ENCODE data around the gene PCDHB2. TPM values are rescaled to one million over a fixed set of nuclear protein-coding genes. Genes with fewer than 3 reads are reported as not detected.
"Not testable (repeated sequence)": the region's sequence is repeated elsewhere in the genome, so short reads cannot be mapped to it uniquely, and the experiment has no call there.

Gene PCDHB2
- total RNA-seq, 1 donor from 2014 or later = 0.39 TPM

- no peak for DNase-seq (ENCODE audit: low read depth in 2 of 2)
Measured at GRCh38 chr5:141135718-141136266, 41.4 kb downstream of the PCDHB2 start.

- DNase-seq (ENCODE audit: low read depth in 2 of 2) = not testable (repeated sequence)
Measured at GRCh38 chr5:141137346-141137745, 42.9 kb downstream of the PCDHB2 start.

Other genes with a start within 250 kb of the PCDHB2 start
- under 0.01 TPM in 2 replicates for gene PCDHA9, start 246.2 kb upstream of the PCDHB2 start, total RNA-seq
- gene PCDHA10, start 238.7 kb upstream of the PCDHB2 start, total RNA-seq = under 0.01 and 0.13 TPM in 2 replicates
- gene PCDHA11, start 225.7 kb upstream of the PCDHB2 start, total RNA-seq = under 0.01 TPM in 1 of 2 replicates, not detected in the other
- under 0.01 TPM in 1 of 2 replicates, not detected in the other for gene PCDHA12, start 219.3 kb upstream of the PCDHB2 start, total RNA-seq
- gene PCDHA13, start 212.5 kb upstream of the PCDHB2 start, total RNA-seq = under 0.01 TPM in 2 replicates
- 0.13 TPM in 1 of 2 replicates, not detected in the other for gene PCDHAC1, start 168.3 kb upstream of the PCDHB2 start, total RNA-seq
- 0.13 TPM in 2 replicates for gene PCDHAC2, start 128.1 kb upstream of the PCDHB2 start, total RNA-seq
- gene PCDHB1, start 43.2 kb upstream of the PCDHB2 start, total RNA-seq = not detected in 2 replicates
- gene PCDHB3, start 5.9 kb downstream of the PCDHB2 start, total RNA-seq = 0.26 and 1.1 TPM in 2 replicates
- gene PCDHB4, start 27.2 kb downstream of the PCDHB2 start, total RNA-seq = under 0.01 and 0.13 TPM in 2 replicates
- gene PCDHB5, start 40.6 kb downstream of the PCDHB2 start, total RNA-seq = 0.51 and 1.4 TPM in 2 replicates
- gene PCDHB6, start 55.4 kb downstream of the PCDHB2 start, total RNA-seq = under 0.01 and 0.13 TPM in 2 replicates
- gene PCDHB7, start 78.0 kb downstream of the PCDHB2 start, total RNA-seq = 0.26 and 1.4 TPM in 2 replicates
- gene PCDHB8, start 83.2 kb downstream of the PCDHB2 start, total RNA-seq = 0.38 and 0.51 TPM in 2 replicates
- 0.13 and 0.76 TPM in 2 replicates for gene PCDHB16, start 87.8 kb downstream of the PCDHB2 start, total RNA-seq
- gene PCDHB9, start 92.5 kb downstream of the PCDHB2 start, total RNA-seq = 0.13 and 0.25 TPM in 2 replicates
- 0.39 and 1.0 TPM in 2 replicates for gene PCDHB10, start 97.7 kb downstream of the PCDHB2 start, total RNA-seq
- gene PCDHB11, start 105.0 kb downstream of the PCDHB2 start, total RNA-seq = 0.13 and 0.89 TPM in 2 replicates
- gene PCDHB12, start 114.1 kb downstream of the PCDHB2 start, total RNA-seq = 0.26 and 0.76 TPM in 2 replicates
- gene PCDHB13, start 119.3 kb downstream of the PCDHB2 start, total RNA-seq = 0.51 and 1.9 TPM in 2 replicates
- gene PCDHB14, start 128.7 kb downstream of the PCDHB2 start, total RNA-seq = 0.51 and 1.3 TPM in 2 replicates
- gene PCDHB15, start 150.8 kb downstream of the PCDHB2 start, total RNA-seq = 0.26 and 0.76 TPM in 2 replicates
- under 0.01 and 0.13 TPM in 2 replicates for gene SLC25A2, start 209.4 kb downstream of the PCDHB2 start, total RNA-seq
- 51.2 and 51.5 TPM in 2 replicates for gene TAF7, start 226.2 kb downstream of the PCDHB2 start, total RNA-seq
- gene PCDHGA1, start 235.9 kb downstream of the PCDHB2 start, total RNA-seq = 0.26 and 0.51 TPM in 2 replicates
- gene PCDHGA2, start 244.1 kb downstream of the PCDHB2 start, total RNA-seq = 0.39 and 1.1 TPM in 2 replicates
- gene PCDHGA3, start 249.2 kb downstream of the PCDHB2 start, total RNA-seq = 0.13 and 0.63 TPM in 2 replicates